Measurements from ENCODE around the gene IDH3B. TPM values are rescaled to one million over a fixed set of nuclear protein-coding genes. Genes with fewer than 3 reads are reported as not detected.
"Not testable (repeated sequence)": the region's sequence is repeated elsewhere in the genome, so short reads cannot be mapped to it uniquely, and the experiment has no call there.

The IDH3B gene
- total RNA-seq, 4 donors from 2014 or later: 90.3 to 122 (median 103) TPM

DNA sequence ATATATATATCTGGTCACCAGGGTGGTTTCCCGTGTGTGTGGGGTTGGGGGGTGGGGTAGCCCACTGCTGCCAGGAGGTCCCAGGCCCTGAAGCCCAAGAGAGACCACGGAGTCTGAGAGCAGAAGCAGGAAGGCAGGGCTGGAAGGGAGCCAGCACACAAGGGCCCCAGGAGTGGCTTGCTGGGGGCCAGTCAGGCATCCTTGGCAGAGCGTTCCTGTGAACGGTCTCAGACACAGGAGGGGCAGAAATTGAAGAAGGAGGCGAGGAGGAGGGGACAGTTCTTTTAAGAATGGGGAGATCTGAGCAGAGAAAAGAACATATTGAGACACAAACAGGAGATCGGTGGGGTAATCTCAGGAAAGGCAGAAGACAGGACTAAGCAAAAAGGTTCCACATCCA, 26.7 kb upstream of the IDH3B start:
- ATAC-seq (ENCODE audit: low FRiP score) (no peak), DNase-seq (ENCODE audit: low spot score) (no peak)
- TF ChIP-seq, protein P1, sequence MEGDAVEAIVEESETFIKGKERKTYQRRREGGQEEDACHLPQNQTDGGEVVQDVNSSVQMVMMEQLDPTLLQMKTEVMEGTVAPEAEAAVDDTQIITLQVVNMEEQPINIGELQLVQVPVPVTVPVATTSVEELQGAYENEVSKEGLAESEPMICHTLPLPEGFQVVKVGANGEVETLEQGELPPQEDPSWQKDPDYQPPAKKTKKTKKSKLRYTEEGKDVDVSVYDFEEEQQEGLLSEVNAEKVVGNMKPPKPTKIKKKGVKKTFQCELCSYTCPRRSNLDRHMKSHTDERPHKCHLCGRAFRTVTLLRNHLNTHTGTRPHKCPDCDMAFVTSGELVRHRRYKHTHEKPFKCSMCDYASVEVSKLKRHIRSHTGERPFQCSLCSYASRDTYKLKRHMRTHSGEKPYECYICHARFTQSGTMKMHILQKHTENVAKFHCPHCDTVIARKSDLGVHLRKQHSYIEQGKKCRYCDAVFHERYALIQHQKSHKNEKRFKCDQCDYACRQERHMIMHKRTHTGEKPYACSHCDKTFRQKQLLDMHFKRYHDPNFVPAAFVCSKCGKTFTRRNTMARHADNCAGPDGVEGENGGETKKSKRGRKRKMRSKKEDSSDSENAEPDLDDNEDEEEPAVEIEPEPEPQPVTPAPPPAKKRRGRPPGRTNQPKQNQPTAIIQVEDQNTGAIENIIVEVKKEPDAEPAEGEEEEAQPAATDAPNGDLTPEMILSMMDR (IDR thresholded peaks at IDR 0.05): no peak

DNA sequence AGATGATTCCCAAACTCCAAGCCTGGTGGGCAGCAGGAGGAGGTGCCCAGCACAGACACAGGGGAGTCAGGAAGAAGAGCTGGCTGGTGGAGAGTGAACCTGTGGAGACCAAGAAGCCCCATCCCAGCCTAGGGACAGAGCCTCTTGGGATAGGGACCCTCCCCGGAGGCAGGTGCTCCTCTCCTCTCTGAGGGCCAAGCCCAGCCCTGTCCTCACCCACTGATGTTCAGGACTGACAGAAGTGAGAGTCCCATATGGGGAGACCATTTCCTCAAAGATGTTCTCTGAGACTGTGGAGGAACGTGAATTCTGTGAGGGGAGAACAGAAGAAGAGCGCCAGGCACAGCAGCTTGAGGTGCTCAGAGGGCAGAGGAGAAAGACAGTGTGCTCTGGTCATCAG, 26.2 kb upstream of the IDH3B start:
- no peak for DNase-seq (ENCODE audit: low spot score)
- TF ChIP-seq, protein P1 (IDR thresholded peaks at IDR 0.05): no peak
- ATAC-seq (ENCODE audit: low FRiP score): no peak

GRCh38 chr20:2688041-2688591, 24.1 kb upstream of the IDH3B start:
- ATAC-seq (ENCODE audit: low FRiP score) (no peak), DNase-seq (ENCODE audit: low spot score) (no peak)
- TF ChIP-seq, protein P1 (IDR thresholded peaks at IDR 0.05): no peak

- no peak for ATAC-seq (ENCODE audit: low FRiP score)
- TF ChIP-seq, protein P1 (IDR thresholded peaks at IDR 0.05): no peak
- DNase-seq (ENCODE audit: low spot score): no peak
Measured at GRCh38 chr20:2687514-2687913, 23.5 kb upstream of the IDH3B start.

GRCh38 chr20:2684817-2685216, 20.8 kb upstream of the IDH3B start:
- ATAC-seq (ENCODE audit: low FRiP score); DNase-seq (ENCODE audit: low spot score): not testable (repeated sequence)

GRCh38 chr20:2682040-2682439, 18.0 kb upstream of the IDH3B start:
- DNase-seq (ENCODE audit: low spot score); ATAC-seq (ENCODE audit: low FRiP score): not testable (repeated sequence)

GRCh38 chr20:2680046-2680445, 16.0 kb upstream of the IDH3B start:
- TF ChIP-seq, protein P1 (IDR thresholded peaks at IDR 0.05): no peak
- DNase-seq (ENCODE audit: low spot score) (no peak), ATAC-seq (ENCODE audit: low FRiP score) (no peak)

DNA sequence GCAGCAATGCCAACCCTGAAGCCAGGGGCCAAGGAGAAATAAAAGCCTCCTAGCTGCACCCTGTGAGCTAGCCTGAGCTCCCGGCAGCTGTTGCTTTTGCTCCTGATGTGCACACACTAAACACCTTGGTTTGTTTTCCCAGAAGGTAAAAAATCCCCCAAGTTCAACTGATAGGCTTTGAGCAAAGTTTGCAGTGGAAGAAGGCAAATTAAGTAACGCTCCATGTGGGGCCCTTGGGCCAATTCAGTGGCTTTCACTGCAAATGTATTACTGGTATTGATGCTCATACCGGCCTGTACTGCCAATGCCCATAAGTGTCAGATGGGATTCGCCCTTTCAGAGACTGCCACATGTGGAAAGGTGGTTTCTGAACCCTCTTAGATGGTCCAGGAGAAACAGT, 9.4 kb upstream of the IDH3B start:
- ATAC-seq (ENCODE audit: low FRiP score) (no peak), DNase-seq (ENCODE audit: low spot score) (no peak)
- TF ChIP-seq, protein P1 (IDR thresholded peaks at IDR 0.05): no peak

Measured in omental fat pad (tissue), 4 donors.